HUES64 (cell line): ENCODE data around the gene SLC6A17.

ENCODE experiments used
- H3K27ac ChIP-seq: 2 replicates; pipeline ENCODE4 v1.7.0; 2013; ENCODE audit warnings: low read depth, low read length, inconsistent platforms
- H3K27me3 ChIP-seq: 2 replicates; pipeline ENCODE4 v1.6.1; 2013; ENCODE audit warnings: mild to moderate bottlenecking, low read length; ENCODE audit not compliant: insufficient read depth
- H3K36me3 ChIP-seq: 2 replicates; pipeline ENCODE4 v1.6.1; 2013; ENCODE audit warnings: mild to moderate bottlenecking, low read length; ENCODE audit not compliant: insufficient read depth
- H3K4me1 ChIP-seq: 2 replicates; pipeline ENCODE4 v1.6.1; 2013; ENCODE audit warnings: mild to moderate bottlenecking, low read length, moderate library complexity; ENCODE audit not compliant: insufficient read depth
- H3K4me3 ChIP-seq: 2 replicates; pipeline ENCODE4 v1.5.1; 2013; ENCODE audit warnings: mild to moderate bottlenecking, low read length, moderate library complexity
- H3K9ac ChIP-seq: 2 replicates; pipeline ENCODE4 v1.6.1; 2013; ENCODE audit warnings: mild to moderate bottlenecking, low read depth, low read length
- H3K9me3 ChIP-seq: 2 replicates; pipeline ENCODE4 v1.6.1; 2013; ENCODE audit warnings: low read depth, low read length; ENCODE audit not compliant: insufficient read depth
- WGBS: fragments of 150-250, 120-280 bp; methylation state at CpG from one replicate; pipeline ENCODE4 v1.1.7; 2013; ENCODE audit warnings: missing lambda C conversion rate; 5-methylcytosine and 5-hydroxymethylcytosine counted together

SLC6A17 gene

DNA sequence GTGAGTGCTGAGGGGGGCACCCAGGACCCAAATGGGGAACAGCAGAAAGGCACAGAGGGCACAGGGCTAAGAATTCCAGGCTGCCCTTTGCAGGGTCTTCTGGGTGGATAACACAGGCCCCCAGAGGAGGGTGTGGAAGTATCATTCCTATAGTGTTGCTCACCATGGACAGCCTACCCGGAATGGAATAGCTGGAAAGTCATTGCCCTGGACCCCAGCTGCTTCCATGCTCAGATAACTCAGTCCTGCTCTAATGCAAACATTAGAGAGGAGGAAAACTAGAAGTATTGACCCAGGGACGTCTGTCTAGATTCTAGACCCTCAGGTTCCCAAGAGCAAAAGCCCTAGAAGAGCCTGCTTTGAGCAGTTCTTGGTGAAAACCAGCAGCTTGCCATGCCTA, 24.7 kb downstream of the SLC6A17 start:
- H3K27me3 ChIP-seq = no peaks in the 10 kb centered on the region
- no peaks in the 10 kb centered on the region for H3K9me3 ChIP-seq
- WGBS = 77% methylated on average over 2 of the region's 2 CpGs
- H3K4me1 ChIP-seq = peaks cover 8% of the 10 kb centered on the region; the same call in 1 of the 2 replicates
- no peaks in the 10 kb centered on the region for H3K36me3 ChIP-seq
- no peak overlapping the region for H3K9ac ChIP-seq
- H3K27ac ChIP-seq = no peak overlapping the region
- no peak overlapping the region for H3K4me3 ChIP-seq

DNA sequence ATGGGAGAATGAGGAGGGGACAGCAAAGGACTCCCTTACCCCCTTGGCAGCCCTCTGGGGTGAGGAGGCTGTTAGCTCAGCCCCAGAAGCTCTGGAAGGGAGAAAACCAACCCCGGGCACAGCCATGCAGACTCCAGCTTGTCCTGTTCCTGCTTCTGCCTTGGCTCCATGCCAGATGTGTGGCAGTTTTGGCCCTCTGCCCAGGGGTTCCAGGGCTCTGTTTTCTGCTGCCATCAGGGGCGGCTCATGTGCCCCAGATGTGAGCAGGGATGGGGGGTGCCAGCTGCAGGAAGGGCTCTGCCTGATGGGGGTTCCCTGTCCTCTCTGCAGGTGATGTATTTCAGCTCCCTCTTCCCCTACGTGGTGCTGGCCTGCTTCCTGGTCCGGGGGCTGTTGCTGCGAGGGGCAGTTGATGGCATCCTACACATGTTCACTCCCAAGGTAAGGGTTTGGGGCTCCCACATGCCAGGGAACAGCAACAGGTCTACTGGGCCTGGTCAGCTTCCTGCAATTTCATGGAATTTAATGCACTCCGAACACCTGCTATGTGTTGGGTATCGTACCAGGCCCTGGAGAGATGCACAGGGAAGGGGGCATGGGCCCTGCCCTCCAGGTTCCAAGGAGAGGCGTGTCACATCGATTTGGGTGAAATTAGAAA, 26.1 kb downstream of the SLC6A17 start:
- H3K9ac ChIP-seq = no peak overlapping the region
- H3K27ac ChIP-seq = no peak overlapping the region
- no peaks in the 10 kb centered on the region for H3K27me3 ChIP-seq
- H3K36me3 ChIP-seq = no peaks in the 10 kb centered on the region
- 92% methylated on average over 9 of the region's 9 CpGs for WGBS
- H3K4me1 ChIP-seq = peaks cover 8% of the 10 kb centered on the region; the same call in 1 of the 2 replicates
- no peaks in the 10 kb centered on the region for H3K9me3 ChIP-seq
- H3K4me3 ChIP-seq = no peak overlapping the region

DNA sequence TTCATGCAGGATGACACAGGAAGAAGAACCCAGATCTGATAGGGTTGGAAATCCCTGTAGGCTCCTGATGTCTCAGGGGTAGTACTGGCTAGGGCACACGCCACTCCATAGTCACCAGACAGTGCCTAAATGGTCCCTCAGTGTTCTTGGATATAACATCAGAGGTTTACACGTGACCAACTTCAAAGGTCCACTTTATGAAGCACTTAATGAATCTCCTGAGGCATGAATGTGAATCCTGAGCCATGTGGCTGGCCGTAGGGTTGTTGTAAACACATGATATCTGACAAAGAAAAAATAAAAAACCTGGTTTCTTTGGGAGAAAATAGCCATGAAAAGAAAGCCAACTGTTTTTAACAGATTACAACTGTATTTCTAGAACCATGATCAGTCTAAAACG, 27.5 kb downstream of the SLC6A17 start:
- Histone ChIP-seq H3K27ac (no peak overlapping the region), H3K9me3 (no peaks in the 10 kb centered on the region), H3K4me1 (peaks cover 8% of the 10 kb centered on the region; the same call in 1 of the 2 replicates), H3K4me3 (no peak overlapping the region), H3K9ac (no peak overlapping the region), H3K36me3 (no peaks in the 10 kb centered on the region), H3K27me3 (no peaks in the 10 kb centered on the region)
- WGBS = 90% methylated on average over 3 of the region's 4 CpGs

DNA sequence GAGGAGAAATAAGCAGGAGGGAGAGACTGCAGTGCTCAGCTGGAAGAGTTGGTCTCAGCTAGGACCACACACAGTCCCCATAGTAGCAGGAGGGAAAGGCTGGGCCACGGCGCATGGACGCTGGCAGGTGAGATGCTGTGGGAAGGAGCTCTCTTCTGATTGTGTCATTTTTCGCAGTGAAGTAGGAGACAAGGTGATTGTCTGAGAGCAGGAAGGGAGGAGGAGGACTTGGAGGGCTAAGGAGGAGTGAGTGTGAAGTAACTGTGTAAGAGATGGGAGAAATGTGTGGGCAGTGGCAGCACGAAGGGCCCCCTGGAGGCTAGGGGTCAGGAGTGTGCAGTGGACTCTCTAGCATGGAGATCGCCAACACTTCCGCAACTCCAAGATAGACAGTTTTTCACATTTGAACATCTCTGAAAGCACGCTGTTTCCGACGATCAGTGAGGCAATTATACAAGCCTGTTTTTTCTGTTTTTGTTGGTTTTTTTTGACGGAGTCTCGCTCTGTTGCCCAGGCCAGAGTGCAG, 33.4 kb downstream of the SLC6A17 start:
- H3K27me3 ChIP-seq = no peaks in the 10 kb centered on the region
- H3K36me3 ChIP-seq = no peaks in the 10 kb centered on the region
- H3K4me3 ChIP-seq = no peak overlapping the region
- H3K9ac ChIP-seq = no peak overlapping the region
- H3K4me1 ChIP-seq = peaks cover 3% of the 10 kb centered on the region
- 93% methylated on average over 12 of the region's 12 CpGs for WGBS
- no peak overlapping the region for H3K27ac ChIP-seq
- H3K9me3 ChIP-seq = no peaks in the 10 kb centered on the region

DNA sequence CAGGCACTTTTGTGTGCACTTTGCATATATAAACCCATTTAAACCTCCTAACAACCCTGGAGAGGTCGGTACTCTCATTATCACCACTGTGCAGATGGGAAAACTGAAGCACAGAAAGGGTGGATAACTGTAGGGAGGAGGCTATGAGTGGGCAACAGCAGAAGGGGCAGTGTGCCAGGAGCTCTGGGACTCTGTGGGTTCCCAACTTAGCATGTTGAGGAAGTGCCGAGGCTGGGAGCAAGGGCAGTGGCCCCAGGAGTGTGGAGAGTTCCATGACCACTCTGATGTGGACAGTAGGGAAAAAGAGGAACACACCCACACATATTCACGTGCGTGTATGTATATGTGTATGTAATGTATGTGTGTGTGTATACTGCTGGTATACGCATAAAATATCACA, 34.2 kb downstream of the SLC6A17 start:
- H3K27me3 ChIP-seq = no peaks in the 10 kb centered on the region

DNA sequence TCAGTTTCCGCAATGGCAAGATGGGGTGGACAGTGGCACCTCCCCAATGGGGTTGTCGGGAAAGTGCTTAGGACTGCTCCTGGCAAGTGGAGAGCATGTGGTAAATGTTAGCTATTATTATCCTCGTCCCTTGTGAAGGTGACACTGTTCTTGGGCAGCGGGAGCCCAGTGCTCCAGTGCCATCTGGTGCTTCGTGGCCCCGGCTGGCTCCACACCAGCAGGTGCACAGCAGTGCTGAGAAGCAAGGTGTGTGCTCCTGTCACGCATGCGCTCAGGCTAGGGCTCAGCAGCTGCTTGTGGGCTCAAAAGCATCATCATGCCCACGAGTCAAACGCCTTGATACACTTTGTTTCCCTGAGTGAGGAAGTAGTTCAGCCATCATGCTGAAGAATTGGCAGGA, 34.9 kb downstream of the SLC6A17 start:
- Histone ChIP-seq H3K9ac (no peak overlapping the region), H3K27ac (no peak overlapping the region), H3K27me3 (no peaks in the 10 kb centered on the region), H3K36me3 (no peaks in the 10 kb centered on the region), H3K4me1 (peaks cover 3% of the 10 kb centered on the region), H3K4me3 (no peak overlapping the region), H3K9me3 (no peaks in the 10 kb centered on the region)
- WGBS = 89% methylated on average over 10 of the region's 10 CpGs

More for the DNA sequence above, 34.2 kb downstream of the SLC6A17 start:
- Histone ChIP-seq H3K27ac (no peak overlapping the region), H3K9ac (no peak overlapping the region), H3K9me3 (no peaks in the 10 kb centered on the region), H3K4me3 (no peak overlapping the region), H3K36me3 (no peaks in the 10 kb centered on the region), H3K4me1 (peaks cover 3% of the 10 kb centered on the region)
- 92% methylated on average over 5 of the region's 5 CpGs for WGBS

DNA sequence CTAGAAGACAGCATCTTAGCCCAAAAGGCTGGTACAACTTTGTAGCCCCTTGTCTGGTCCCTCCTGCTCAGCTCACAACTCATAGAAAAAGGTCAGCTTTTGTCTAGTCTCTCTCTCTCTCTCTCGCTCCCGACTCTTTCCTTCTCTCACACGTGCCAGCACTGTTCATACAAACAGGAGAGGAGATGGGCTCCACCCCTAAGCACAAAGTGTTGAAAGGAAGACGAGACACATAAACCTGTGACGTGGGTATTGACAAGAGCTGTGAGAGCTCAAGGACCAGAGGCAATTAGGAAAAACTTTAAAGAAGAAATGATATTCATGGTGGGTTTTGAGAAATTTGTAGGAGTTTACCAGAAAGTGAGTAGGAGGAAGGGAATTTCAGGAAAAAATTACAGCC, 36.3 kb downstream of the SLC6A17 start:
- H3K9me3 ChIP-seq = no peaks in the 10 kb centered on the region
- no peak overlapping the region for H3K27ac ChIP-seq
- 63% methylated on average over 5 of the region's 5 CpGs for WGBS
- no peak overlapping the region for H3K4me3 ChIP-seq
- peaks cover 3% of the 10 kb centered on the region for H3K4me1 ChIP-seq
- H3K9ac ChIP-seq = no peak overlapping the region
- no peaks in the 10 kb centered on the region for H3K36me3 ChIP-seq
- H3K27me3 ChIP-seq = no peaks in the 10 kb centered on the region

DNA sequence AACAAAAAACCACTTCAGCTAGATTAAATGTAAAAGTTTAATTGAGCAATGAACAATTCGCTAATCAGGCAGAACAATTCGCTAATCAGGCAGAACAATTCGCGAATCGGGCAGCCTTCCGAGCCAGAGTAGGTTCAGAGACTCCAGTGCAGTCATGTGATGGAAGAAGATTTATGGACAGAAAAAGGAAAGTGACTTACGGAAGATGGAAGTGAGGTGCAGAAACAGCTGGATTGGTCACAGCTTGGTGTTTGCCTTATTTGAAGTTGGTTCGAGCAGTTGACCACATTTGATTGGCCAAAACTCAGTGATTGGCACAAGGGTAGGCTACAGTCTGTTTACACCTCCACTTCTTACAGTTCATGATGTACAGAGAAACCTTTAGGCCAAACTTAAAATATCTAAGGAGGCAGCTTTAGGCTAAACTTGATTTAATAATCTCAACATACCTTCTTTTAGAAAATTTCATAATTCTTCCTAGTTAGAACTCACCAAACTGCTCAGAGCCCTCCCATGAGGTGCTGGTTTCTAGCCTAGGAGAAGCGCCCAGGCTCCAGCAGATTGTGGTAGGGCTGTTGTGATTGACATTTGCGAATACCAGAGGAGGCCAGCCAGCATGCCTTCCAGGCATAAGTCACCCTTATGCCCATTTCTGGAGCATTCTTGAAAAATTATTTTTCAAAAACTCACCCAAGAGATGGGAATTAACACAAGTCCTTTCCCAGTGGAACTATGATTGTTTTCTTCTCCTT, 37.0 kb downstream of the SLC6A17 start:
- Histone ChIP-seq H3K9me3 (no peaks in the 10 kb centered on the region), H3K27me3 (no peaks in the 10 kb centered on the region), H3K4me3 (no peak overlapping the region), H3K4me1 (peaks cover 3% of the 10 kb centered on the region), H3K9ac (no peak overlapping the region), H3K27ac (no peak overlapping the region), H3K36me3 (no peaks in the 10 kb centered on the region)
- WGBS = 82% methylated on average over 10 of the region's 10 CpGs

DNA sequence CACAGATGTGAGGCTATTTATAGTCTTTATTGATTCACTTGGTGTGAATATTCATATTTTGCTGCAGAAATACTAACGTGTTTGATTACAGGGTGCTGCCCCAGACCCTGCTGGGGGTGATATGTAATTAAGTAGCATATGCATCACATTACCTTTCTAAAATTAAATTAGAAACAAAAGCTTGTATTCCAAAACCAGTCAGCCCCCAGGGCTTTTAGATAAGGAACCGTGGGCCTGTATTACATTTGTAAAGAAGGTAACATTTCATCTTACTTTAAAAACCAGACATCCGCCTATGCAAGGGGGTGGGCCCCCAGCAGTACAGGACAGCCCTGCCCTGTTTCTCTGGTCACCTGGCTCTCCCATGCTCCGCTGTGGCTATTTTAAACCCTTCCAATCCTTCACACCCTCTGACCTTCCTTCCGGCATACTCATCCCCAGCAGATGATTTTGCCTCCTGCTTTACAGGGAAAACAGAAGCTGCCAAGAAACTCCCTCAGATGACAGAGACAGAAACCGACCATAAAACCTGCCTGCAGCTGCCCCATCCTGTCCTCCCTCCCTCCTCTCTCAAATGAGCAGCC, 37.8 kb downstream of the SLC6A17 start:
- Histone ChIP-seq H3K9me3 (no peaks in the 10 kb centered on the region), H3K9ac (no peak overlapping the region), H3K36me3 (no peaks in the 10 kb centered on the region), H3K27ac (no peak overlapping the region), H3K4me3 (no peak overlapping the region), H3K27me3 (no peaks in the 10 kb centered on the region), H3K4me1 (peaks cover 3% of the 10 kb centered on the region)
- WGBS = 79% methylated on average over 4 of the region's 6 CpGs

DNA sequence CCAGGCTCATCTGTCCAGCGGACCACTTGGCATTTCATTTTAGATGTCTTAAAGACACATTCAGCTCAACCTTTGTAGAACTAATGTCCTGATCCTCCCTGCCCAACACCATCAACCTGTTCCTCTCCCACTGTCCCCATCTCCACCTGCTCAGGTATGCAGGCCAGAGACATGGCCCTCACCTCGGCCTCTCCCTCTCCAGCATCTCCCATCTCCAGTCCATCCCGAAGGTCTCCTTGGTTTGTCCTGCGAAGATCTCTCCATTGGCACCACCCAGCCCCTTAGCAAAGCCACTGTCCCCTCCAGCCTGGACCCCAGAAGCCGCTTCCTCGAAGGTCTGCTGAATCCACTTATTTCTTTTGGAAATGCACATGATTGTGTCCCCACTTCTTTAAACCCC, 38.9 kb downstream of the SLC6A17 start:
- H3K4me1 ChIP-seq = peaks cover 3% of the 10 kb centered on the region
- H3K4me3 ChIP-seq = no peak overlapping the region
- no peaks in the 10 kb centered on the region for H3K27me3 ChIP-seq
- 91% methylated on average over 6 of the region's 6 CpGs for WGBS
- no peak overlapping the region for H3K9ac ChIP-seq
- no peak overlapping the region for H3K27ac ChIP-seq
- H3K36me3 ChIP-seq = no peaks in the 10 kb centered on the region
- no peaks in the 10 kb centered on the region for H3K9me3 ChIP-seq

DNA sequence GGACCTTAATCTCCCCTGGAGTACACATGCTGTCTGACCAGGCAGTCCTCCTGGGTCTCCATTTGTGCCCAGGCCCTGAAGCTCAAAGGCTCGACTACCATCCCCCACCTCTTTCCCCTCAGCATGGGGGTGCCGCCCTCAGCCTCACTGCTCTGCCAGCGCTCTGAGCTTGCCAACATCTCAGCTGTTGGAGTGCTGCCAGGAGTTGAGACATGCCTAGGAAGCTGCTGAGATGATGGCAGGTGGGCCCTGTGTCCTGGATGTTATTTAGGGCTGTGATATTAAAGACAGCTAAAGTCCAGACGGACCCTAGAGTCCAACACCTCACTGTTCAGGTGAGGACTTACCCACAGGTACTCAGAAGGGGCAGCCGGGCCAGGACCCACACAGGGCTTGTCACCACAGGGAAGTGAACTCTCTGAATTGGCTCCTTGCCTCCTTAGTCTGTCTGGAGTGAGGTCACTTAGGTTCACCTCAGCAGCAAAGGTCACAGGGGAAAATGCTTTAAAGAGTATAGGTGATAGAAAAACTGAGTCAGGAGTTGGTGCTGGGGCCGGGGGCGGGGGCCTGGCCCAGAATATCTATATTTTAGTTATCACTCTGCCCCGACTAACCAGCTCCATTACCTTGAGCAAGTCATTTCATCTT, 40.1 kb downstream of the SLC6A17 start:
- Histone ChIP-seq H3K4me1 (peaks cover 3% of the 10 kb centered on the region), H3K9ac (no peak overlapping the region), H3K27ac (no peak overlapping the region), H3K36me3 (no peaks in the 10 kb centered on the region), H3K27me3 (no peaks in the 10 kb centered on the region), H3K9me3 (no peaks in the 10 kb centered on the region), H3K4me3 (no peak overlapping the region)
- 95% methylated on average over 8 of the region's 8 CpGs for WGBS
